Left lobe of liver (tissue), 2 donors: ENCODE measurements around the gene DDIT4. TPM values are rescaled to one million over a fixed set of nuclear protein-coding genes. Genes with fewer than 3 reads are reported as not detected.
"Not testable (repeated sequence)": the region's sequence is repeated elsewhere in the genome, so short reads cannot be mapped to it uniquely, and the experiment has no call there.

Source experiments
- ATAC-seq: fragments of 200-7000 bp; cut with Tn5 transposase; one replicate; pipeline ENCODE4 v1.9.1; 2020; ENCODE audit warnings: mild to moderate bottlenecking, moderate library complexity
- DNase-seq: peaks from one replicate; pipeline ENCODE4 v3.0.0-alpha.2; 2020; ENCODE audit warnings: low spot score
- total RNA-seq: library from RNA; stranded (reverse); gene quantifications from one replicate; pipeline ENCODE4 v1.2.1, GENCODE V29; 2021
- donor health status: DM: no; HTN: no; CAD: no; lungs with moderate emphysema.
- donor health status: DM: no; HTN: yes; CAD: no.

DDIT4 gene
- total RNA-seq, 1 donor from 2014 or later = 162 TPM

DNA sequence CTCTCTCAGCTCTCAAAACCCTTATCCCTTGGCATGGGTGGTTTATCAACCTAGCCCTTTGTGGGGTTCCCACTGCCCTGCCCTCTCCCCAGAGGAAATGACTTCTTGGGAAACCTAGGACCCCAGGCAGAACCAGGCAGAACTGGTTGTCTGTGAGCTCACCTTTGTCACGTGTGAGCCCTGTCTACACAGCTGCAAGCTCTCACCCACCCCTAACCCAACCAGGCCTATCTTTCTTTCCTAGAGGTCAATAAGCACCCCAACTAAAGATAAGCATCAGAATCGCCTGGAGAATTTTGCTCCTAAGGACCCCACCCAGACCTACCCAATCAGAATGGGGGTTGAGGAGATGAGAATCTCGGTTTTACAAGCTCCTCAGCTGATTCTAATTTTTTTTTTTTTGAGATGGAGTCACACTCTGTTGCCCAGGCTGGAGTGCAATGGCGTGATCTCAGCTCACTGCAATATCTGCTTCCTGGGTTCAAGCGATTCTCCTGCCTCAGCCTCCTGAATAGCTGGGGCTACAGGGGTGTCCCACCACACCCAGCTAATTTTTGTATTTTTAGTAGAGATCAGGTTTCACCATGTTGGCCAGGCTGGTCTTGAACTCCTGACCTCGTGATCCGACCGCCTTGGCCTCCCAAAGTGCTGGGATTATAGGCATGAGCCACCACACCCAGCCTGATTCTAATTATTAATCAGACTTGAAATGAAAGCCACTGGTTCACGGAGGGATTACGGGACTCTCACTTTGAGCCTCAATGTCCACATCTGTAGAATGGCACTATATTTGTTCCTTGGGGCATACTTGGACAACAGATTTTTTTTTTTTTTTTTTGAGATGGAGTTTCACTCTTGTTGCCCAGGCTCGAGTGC, 7.5 kb upstream of the DDIT4 start:
- no peak for ATAC-seq
- no peak for DNase-seq

DNA sequence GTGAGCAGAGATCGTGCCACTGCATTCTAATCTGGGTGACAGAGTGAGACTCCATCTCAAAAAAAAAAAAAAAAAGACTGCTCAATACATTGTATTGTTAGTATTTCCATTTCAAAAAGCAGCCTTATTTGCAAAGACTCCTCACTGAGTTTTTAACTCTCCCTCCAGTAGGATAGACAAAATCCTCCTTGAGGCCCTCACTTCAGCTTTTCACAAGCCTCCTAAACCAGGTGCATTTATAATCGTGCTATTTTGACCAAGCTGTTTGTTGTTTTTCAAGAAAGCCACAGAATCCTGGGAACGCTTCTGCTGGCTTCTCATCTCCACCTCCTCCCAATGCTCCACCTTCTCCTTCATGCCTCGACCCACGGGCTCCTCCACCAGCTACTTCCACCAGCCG, 6.3 kb upstream of the DDIT4 start:
- DNase-seq (no peak), ATAC-seq (no peak)

GRCh38 chr10:72267819-72268399, 5.8 kb upstream of the DDIT4 start:
- no peak for DNase-seq

GRCh38 chr10:72268475-72269200, 5.1 kb upstream of the DDIT4 start:
- ATAC-seq, DNase-seq: not testable (repeated sequence)

More at GRCh38 chr10:72267819-72268399, 5.8 kb upstream of the DDIT4 start:
- no peak for ATAC-seq

DNA sequence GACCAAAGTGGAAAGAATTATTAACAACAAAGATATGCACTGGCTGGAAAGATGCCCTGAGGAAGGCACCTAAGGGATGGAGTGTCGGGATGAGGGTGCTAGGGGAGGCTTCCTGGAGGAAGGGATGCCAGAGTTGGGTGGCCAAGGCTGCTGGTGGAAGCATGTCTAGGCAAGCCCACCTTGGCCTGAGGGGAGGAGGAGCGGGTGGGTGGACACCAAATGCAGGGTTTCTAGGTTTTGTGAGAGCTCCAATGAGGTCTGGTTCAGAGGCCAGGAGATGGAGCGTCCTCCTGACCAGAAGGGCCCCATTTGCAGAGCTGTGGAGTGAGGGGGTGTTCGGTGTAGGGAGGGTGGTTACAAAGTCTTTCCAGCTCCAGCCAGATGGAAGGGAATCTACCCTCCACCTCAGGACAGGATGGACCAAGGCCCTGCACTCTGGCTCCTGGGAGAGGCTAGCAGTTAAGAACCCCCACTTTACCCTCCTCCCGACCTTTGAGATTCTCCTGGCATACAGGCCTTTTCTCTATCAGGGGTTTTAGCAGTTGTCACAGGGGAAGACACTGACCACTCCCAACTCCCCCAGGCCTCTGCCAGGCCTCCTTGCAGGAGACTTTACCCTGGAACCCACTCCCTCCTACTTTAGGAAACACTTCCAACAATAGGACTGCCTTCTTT, 3.0 kb upstream of the DDIT4 start:
- ATAC-seq = no peak
- DNase-seq = no peak

DNA sequence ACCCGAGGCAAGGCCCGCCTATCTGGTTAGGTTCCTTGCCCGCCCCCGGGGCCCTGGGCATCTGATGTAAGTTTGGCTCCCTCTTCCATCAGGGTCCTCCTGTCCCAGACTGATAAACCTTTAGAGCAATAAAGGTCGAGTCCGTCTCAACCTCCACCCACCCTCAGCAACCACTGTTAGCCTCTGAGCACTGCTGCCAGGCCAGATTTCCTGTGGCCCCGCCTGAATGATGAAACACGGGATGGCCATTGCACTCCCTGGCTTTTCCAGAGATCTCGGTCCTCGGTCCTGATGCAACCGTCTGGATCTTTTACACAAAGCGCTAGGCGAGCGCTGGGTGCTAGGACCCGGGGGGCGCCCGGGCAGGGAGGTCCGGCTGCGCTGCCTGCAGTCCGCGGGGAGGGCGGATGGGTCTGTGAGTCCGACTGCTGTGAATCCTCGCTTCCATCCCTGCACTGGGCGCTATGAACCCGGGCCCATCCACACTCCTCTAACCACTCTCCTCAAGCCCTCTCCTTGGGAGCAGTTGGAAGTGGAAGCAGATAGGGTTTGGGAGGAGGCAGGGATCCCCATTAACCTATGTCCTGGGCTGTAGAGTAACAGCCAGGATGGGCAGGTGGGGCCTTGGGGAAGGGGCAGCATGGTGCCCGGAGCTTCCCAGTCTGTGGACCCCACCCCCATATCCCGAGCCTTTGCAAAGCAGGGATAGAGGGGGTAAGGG, 875 bp upstream of the DDIT4 start:
- peak; percentile 52 for ATAC-seq
- DNase-seq = peak; percentile 97

- no peak for DNase-seq
- ATAC-seq = no peak
These were observed 547 bp downstream of the DDIT4 start for GRCh38 chr10:72274213-72274729.

GRCh38 chr10:72274730-72275350, 1.1 kb downstream of the DDIT4 start:
- ATAC-seq = peak; percentile 24
- peak; percentile 80 for DNase-seq

- ATAC-seq = peak; percentile 4
- peak; percentile 64 for DNase-seq
These were observed 1.8 kb downstream of the DDIT4 start for GRCh38 chr10:72275351-72276012.

DNA sequence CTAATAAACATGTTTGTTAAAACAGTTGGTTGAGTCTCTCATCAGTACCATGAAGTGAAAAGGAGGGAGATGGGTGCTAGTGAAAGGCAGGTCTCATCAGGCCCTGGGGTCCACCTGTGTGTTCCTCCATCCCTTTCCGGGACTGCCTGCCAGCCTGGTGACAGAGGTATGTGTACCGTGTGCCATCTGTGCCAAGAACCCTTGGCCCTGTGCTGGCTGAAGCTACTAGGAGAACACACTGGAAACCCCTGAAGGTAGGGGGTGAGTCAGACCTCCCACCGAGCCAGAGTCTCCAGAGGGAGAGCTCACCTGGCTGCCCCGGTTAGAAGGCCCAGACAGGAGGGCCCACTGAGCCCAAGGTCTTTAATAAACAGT, 2.3 kb downstream of the DDIT4 start:
- peak; percentile 24 for ATAC-seq
- peak; percentile 86 for DNase-seq

GRCh38 chr10:72276421-72277339, 3.0 kb downstream of the DDIT4 start:
- DNase-seq = peak; percentile 65
- ATAC-seq = no peak

DNA sequence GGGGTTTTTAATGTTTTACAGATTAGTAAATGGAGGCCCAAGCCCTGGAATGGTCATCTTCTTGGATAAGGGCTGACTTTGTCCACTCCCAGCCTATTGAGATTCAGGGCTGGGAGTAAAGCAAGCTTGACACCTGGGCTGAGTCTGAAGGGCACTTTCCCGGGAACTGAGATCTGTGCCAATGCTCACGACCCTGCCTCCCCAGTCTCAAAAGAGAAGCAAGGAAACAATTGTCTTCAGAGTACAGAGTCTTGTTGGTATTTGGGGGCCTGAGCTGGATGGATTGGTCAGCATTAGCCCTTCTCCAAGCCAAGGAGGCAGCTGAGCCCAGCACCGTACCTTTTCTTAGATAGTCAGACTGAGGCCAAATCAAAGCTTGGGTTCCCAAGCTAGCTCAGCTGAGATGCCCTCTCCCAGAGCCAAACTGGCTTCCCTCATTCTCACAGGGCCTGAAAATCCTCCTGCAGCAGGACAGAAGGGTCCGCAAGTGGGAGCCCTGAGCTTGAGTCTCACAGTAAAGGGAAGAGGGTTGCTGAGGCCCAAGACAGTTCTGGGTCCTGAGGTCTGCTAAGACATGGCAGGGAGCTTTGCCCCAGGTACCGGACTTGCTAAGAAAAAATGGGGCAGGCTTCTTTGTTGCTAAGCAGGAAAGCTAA, 3.7 kb downstream of the DDIT4 start:
- no peak for ATAC-seq
- DNase-seq = no peak

DNA sequence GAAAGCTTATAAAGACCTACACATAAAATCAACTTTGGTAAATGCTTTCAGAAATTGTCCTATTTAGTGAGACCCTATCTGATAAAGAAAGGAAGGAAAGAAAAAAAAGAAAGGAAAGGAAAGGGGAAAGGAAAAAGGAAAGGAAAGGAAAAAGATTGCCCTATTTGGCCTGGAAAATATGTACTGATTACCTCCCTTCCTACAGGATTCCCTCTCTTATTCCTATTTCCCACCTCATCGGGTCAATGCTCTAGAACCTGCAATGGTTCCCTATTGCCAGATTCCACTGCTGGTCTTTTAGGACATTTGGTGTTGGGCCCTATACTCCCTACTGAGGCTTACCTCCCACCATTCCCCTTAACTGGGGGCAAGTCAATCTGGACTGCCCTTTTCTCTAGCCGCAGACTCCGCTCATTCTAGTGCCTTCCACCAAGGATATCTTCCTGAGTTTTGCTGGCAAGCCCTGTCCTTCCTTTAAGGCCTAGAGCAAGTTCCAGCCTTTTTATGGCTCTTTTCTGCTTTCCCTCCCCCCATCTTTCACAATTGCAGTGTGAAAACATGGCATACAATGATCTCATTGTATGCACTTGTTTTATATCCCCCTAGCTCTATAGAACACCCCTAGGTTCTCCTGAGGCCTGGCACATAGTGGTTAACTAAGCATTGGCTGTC, 4.4 kb downstream of the DDIT4 start:
- ATAC-seq (no peak), DNase-seq (no peak)

DNA sequence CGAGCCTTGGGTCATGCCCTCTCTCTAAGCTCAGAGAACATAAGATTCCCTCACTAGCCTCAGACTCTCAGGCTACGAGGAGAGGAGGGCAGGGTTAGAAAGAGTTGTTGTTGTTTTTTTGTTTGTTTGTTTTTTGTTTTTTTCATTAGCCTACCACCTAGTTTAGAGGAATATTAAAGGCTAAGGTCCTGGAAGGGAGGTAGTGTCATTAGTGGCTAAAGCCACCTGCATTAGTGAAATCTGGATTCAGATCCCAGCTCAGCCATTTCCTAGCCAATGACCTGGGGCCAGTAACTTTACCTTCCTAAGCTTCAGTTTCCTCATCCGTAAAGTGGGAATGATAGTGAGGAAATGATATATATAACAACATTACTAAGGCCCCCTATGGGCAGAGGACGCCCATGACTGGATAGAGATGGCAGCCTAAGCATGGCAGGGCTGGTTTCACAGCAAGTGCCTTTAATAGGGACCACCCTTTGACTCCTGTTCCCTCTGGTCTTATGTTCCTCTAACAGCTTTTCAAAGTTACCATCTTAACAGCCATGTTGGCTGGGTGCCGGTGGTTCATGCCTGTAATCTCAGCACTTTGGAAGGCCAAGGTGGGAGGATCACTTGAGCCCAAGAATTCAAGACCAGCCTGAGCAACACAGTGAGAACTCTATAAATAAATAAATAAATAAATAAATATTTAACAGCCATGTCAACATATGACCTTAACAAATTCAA, 5.1 kb downstream of the DDIT4 start:
- no peak for DNase-seq
- no peak for ATAC-seq

DNA sequence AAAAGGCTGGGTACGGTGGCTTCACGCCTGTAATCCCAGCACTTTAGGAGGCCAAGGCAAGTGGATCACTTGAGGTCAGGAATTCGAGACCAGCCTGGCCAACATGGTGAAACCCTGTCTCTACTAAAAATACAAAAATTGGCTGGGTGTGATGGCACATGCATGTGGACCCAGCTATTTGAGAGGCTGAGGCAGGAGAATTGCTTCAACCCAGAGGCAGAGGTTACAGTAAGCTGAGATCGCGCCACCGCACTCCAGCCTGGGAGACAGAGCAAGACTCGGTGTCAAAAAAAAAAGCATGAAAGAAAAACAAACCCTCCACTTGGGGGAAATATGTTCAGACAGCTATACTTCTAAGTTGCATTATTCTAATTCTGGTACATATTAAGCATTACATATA, 5.9 kb downstream of the DDIT4 start:
- not testable (repeated sequence) for DNase-seq, ATAC-seq

- DNase-seq (no peak), ATAC-seq (no peak)
These were observed 9.4 kb downstream of the DDIT4 start for GRCh38 chr10:72283131-72283530.
